Right lobe of liver (tissue), 6 donors: ENCODE measurements around the gene LRRC34. TPM values are rescaled to one million over a fixed set of nuclear protein-coding genes. Genes with fewer than 3 reads are reported as not detected.

Experiments
- ATAC-seq, 4 donors: fragments of 200-7000 bp; cut with Tn5 transposase; one replicate each; pipeline ENCODE4 v1.9.1; 2020; ENCODE audit warnings: mild to moderate bottlenecking in 4 of 4, moderate library complexity in 4 of 4
- DNase-seq, 3 donors: peaks; one replicate each; pipeline ENCODE4 v3.0.0-alpha.2; 2020
- H3K27ac ChIP-seq, 3 donors: fragments of 200-600 bp; one replicate each; pipeline ENCODE4 v1.8.0; 2022
- H3K27me3 ChIP-seq, 2 donors: fragments of 200-600 bp; one replicate each; pipeline ENCODE4 v1.8.0; 2022
- H3K36me3 ChIP-seq, 4 donors: fragments of 200-600 bp; sonication (generic) in 1 of 4; one replicate each; pipeline versions ENCODE4 v1.5.1 to v1.8.0; 2017 to 2022; ENCODE audit warnings: control low read depth in 1 of 4
- H3K4me1 ChIP-seq, 4 donors: fragments of 200-600 bp; sonication (generic) in 1 of 4; one replicate each; pipeline versions ENCODE4 v1.5.1 to v1.8.0; 2017 to 2022; ENCODE audit warnings: control low read depth in 1 of 4
- H3K4me3 ChIP-seq, 3 donors: fragments of 200-600 bp; one replicate each; pipeline ENCODE4 v1.8.0; 2022
- H3K9me3 ChIP-seq, 4 donors: fragments of 200-600 bp; sonication (generic) in 1 of 4; one replicate each; pipeline versions ENCODE4 v1.5.1 to v1.8.0; 2017 to 2022; ENCODE audit warnings: control low read depth in 1 of 4
- CTCF ChIP-seq, 4 donors: fragments of 200-600 bp in 3 of 4; fragments of 450-650 bp in 1 of 4; IDR thresholded peaks; one replicate each; pipeline versions ENCODE4 v1.5.1 to v1.8.0; 2016 to 2022; ENCODE audit warnings: antibody characterized with exemption in 4 of 4, mild to moderate bottlenecking in 2 of 4
- POLR2A ChIP-seq: fragments of 450-650 bp; IDR thresholded peaks from one replicate; pipeline ENCODE4 v1.6.1; 2017; ENCODE audit warnings: antibody characterized with exemption, mild to moderate bottlenecking
- WGBS: methylation state at CpG from one replicate; pipeline ENCODE4 v1.1.6; 2018; ENCODE audit warnings: low coverage, low lambda C conversion rate; ENCODE audit not compliant: insufficient coverage; ENCODE audit errors: missing lambda C conversion rate; 5-methylcytosine and 5-hydroxymethylcytosine counted together
- intact Hi-C, 2 donors: fragments of 100-400 bp; cut with DNase I; formaldehyde crosslinking; loops; one replicate each; pipeline versions ENCODE4 v1.11.2 to v1.14.1; 2022
- total RNA-seq, 6 experiments: library from RNA; depleted of rRNA in 2 of 6; stranded (reverse); fragments of >200 nt in 2 of 6; fragmentation: NEBNext Ultra II Directional in 3 of 6; extraction: Animal tissue kit (Norgen Biotek cat#: 25700) in 3 of 6; gene quantifications; one replicate each; pipeline versions ENCODE4 v1.1.0 to v1.2.4, GENCODE V29; 2016 to 2023
- donor health status: DM: no; HTN: yes; CAD: no.
- donor health status: DM: no; HTN: no; CAD: no.
- donor health status: DM: no; HTN: no; CAD: no.
- donor health status: DM: no; HTN: yes; CAD: no.
- donor health status: DM: no; HTN: yes; CAD: no.

Gene LRRC34
- total RNA-seq, 6 experiments from 2014 or later = 0.06 to 1.9 (median 0.60) TPM; not detected in 1

- TF ChIP-seq POLR2A = no peak
- no peak for TF ChIP-seq CTCF (IDR thresholded peaks at IDR 0.05)
- Histone ChIP-seq H3K9me3 (no peaks in the 10 kb centered on the region), H3K36me3 (no peaks in the 10 kb centered on the region), H3K27ac (no peak overlapping the region), H3K4me1 (no peaks in the 10 kb centered on the region), H3K27me3 (no peaks in the 10 kb centered on the region), H3K4me3 (no peak overlapping the region)
- intact Hi-C loops = no loop called here
- ATAC-seq (no peak), DNase-seq (no peak)
These were observed 37.9 kb upstream of the LRRC34 start for GRCh38 chr3:169850618-169851017.

GRCh38 chr3:169848741-169849140 lies 36.0 kb upstream of the LRRC34 start:
- WGBS = 100% methylated on average over 3 of the region's 3 CpGs
- H3K36me3 ChIP-seq = no peaks in the 10 kb centered on the region

GRCh38 chr3:169847896-169848295 lies 35.2 kb upstream of the LRRC34 start:
- no peak for DNase-seq
- Histone ChIP-seq H3K27me3 (no peaks in the 10 kb centered on the region), H3K4me3 (no peak overlapping the region), H3K4me1 (no peaks in the 10 kb centered on the region), H3K9me3 (no peaks in the 10 kb centered on the region), H3K36me3 (no peaks in the 10 kb centered on the region), H3K27ac (no peak overlapping the region)
- WGBS = 69% methylated on average over 4 of the region's 4 CpGs
- no peak for TF ChIP-seq POLR2A
- intact Hi-C loops = no loop called here
- peak in 1 of 4 donors; percentile 7 for ATAC-seq

More at GRCh38 chr3:169848741-169849140, 36.0 kb upstream of the LRRC34 start:
- H3K27ac ChIP-seq = no peak overlapping the region
- ATAC-seq (no peak), DNase-seq (no peak)
- H3K4me1 ChIP-seq = no peaks in the 10 kb centered on the region
- TF ChIP-seq CTCF (IDR thresholded peaks at IDR 0.05) = no peak
- TF ChIP-seq POLR2A = no peak
- H3K4me3 ChIP-seq = no peak overlapping the region
- intact Hi-C loops = no loop called here
- no peaks in the 10 kb centered on the region for H3K27me3 ChIP-seq
- H3K9me3 ChIP-seq = no peaks in the 10 kb centered on the region

- Histone ChIP-seq H3K36me3 (no peaks in the 10 kb centered on the region), H3K4me1 (no peaks in the 10 kb centered on the region), H3K4me3 (no peak overlapping the region), H3K27ac (no peak overlapping the region), H3K9me3 (no peaks in the 10 kb centered on the region), H3K27me3 (no peaks in the 10 kb centered on the region)
- 90% methylated on average over 11 of the region's 11 CpGs for WGBS
- TF ChIP-seq CTCF (IDR thresholded peaks at IDR 0.05) (no peak), POLR2A (no peak)
- intact Hi-C loops = no loop called here
- ATAC-seq = no peak
- DNase-seq = no peak
These were observed 33.9 kb upstream of the LRRC34 start for GRCh38 chr3:169846458-169847193.

GRCh38 chr3:169842960-169843359 lies 30.3 kb upstream of the LRRC34 start:
- Histone ChIP-seq H3K4me3 (no peak overlapping the region), H3K27me3 (no peaks in the 10 kb centered on the region), H3K4me1 (no peaks in the 10 kb centered on the region), H3K36me3 (no peaks in the 10 kb centered on the region), H3K9me3 (no peaks in the 10 kb centered on the region), H3K27ac (no peak overlapping the region)
- DNase-seq (no peak), ATAC-seq (no peak)
- intact Hi-C loops = no loop called here
- 74% methylated on average over 3 of the region's 3 CpGs for WGBS
- TF ChIP-seq POLR2A (no peak), CTCF (IDR thresholded peaks at IDR 0.05) (no peak)
